KG1 (cell line): ENCODE data around the gene DDX39A.
"Not testable (repeated sequence)": the region's sequence is repeated elsewhere in the genome, so short reads cannot be mapped to it uniquely, and the experiment has no call there.

Source experiments
- DNase-seq: peaks from one replicate; lab custom pipeline; 2025; lab: John Stamatoyannopoulos, UW

Gene DDX39A

GRCh38 chr19:14385492-14385891 is 33.6 kb downstream of the DDX39A start:
- DNase-seq, result no peak

GRCh38 chr19:14383661-14384555 is 35.2 kb downstream of the DDX39A start:
- no peak for DNase-seq

GRCh38 chr19:14381689-14382474 is 37.3 kb downstream of the DDX39A start:
- DNase-seq, result no peak

- DNase-seq, result no peak
These were observed 39.7 kb downstream of the DDX39A start for GRCh38 chr19:14379294-14380065.

- DNase-seq, result no peak
These were observed 40.3 kb downstream of the DDX39A start for GRCh38 chr19:14378890-14379289.

GRCh38 chr19:14377883-14378328 is 41.2 kb downstream of the DDX39A start:
- no peak for DNase-seq

- DNase-seq, result no peak
These were observed 43.4 kb downstream of the DDX39A start for GRCh38 chr19:14375582-14376291.

GRCh38 chr19:14375055-14375581 is 44.0 kb downstream of the DDX39A start:
- DNase-seq, result peak; percentile 92

GRCh38 chr19:14374313-14374712 is 44.8 kb downstream of the DDX39A start:
- not testable (repeated sequence) for DNase-seq

- not testable (repeated sequence) for DNase-seq
These were observed 46.6 kb downstream of the DDX39A start for GRCh38 chr19:14372384-14373077.

- DNase-seq, result no peak
These were observed 47.8 kb downstream of the DDX39A start for GRCh38 chr19:14371301-14371821.

GRCh38 chr19:14370940-14371280 is 48.2 kb downstream of the DDX39A start:
- DNase-seq, result no peak

GRCh38 chr19:14370169-14370939 is 48.8 kb downstream of the DDX39A start:
- peak; percentile 63 for DNase-seq

GRCh38 chr19:14369399-14370168 is 49.6 kb downstream of the DDX39A start:
- DNase-seq, result peak; percentile 40

- peak; percentile 42 for DNase-seq
These were observed 51.1 kb downstream of the DDX39A start for GRCh38 chr19:14368011-14368513.

GRCh38 chr19:14367016-14367415 is 52.1 kb downstream of the DDX39A start:
- DNase-seq, result no peak

GRCh38 chr19:14366529-14366928 is 52.6 kb downstream of the DDX39A start:
- DNase-seq, result peak; percentile 64

GRCh38 chr19:14364098-14364443 is 55.1 kb downstream of the DDX39A start:
- DNase-seq, result not testable (repeated sequence)
